Measurements from ENCODE around the gene ATP7B. TPM values are rescaled to one million over a fixed set of nuclear protein-coding genes. Genes with fewer than 3 reads are reported as not detected.

ATP7B gene
- 10 to 100 TPM; 17.6 to 32.9 (median 22.6) TPM for total RNA-seq

- TF ChIP-seq, protein P1, sequence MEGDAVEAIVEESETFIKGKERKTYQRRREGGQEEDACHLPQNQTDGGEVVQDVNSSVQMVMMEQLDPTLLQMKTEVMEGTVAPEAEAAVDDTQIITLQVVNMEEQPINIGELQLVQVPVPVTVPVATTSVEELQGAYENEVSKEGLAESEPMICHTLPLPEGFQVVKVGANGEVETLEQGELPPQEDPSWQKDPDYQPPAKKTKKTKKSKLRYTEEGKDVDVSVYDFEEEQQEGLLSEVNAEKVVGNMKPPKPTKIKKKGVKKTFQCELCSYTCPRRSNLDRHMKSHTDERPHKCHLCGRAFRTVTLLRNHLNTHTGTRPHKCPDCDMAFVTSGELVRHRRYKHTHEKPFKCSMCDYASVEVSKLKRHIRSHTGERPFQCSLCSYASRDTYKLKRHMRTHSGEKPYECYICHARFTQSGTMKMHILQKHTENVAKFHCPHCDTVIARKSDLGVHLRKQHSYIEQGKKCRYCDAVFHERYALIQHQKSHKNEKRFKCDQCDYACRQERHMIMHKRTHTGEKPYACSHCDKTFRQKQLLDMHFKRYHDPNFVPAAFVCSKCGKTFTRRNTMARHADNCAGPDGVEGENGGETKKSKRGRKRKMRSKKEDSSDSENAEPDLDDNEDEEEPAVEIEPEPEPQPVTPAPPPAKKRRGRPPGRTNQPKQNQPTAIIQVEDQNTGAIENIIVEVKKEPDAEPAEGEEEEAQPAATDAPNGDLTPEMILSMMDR (IDR thresholded peaks at IDR 0.05) = peak in 2 of 5 experiments; percentile 19 to 36
- TF ChIP-seq EP300 (IDR thresholded peaks at IDR 0.05; ENCODE audit: low read depth) = no peak
- Histone ChIP-seq H3K27me3 (no peaks in the 10 kb centered on the region), H3K4me1 (peaks cover 3 to 30% (median 22%) of the 10 kb centered on the region in 4 donors), H3K27ac (peak within 1 kb of the TSS; percentile 82 to 91 (median 86)), H3K36me3 (no peaks in the 10 kb centered on the region), H3K9me3 (no peaks in the 10 kb centered on the region), H3K4me3 (peak within 1 kb of the TSS; percentile 62 to 86 (median 74))
- DNase-seq = peak; percentile 34
- intact Hi-C loops (cut with DNase I; ENCODE audit: low total_unique reads) = no loop called here
- WGBS, 2 donors (ENCODE audit: low coverage in 1 of 2) = 4 to 8% methylated on average over 10 to 44 of the region's 46 CpGs
- in situ Hi-C loops (cut with MboI; ENCODE audit: low pct_ligation_motif_present in 1 of 4, low pct_unique_long_range_greater_than_20kb in 1 of 4, low sequenced_read_pairs in 3 of 4) = loop anchor here in 1 of 4 donors (25.0 kb wide), 1 partner anchor 451 kb away; the partner anchor contains the start of genes CKAP2 and VPS36
These were observed at the start of gene ATP7B for GRCh38 chr13:52010890-52011631. TSS of gene ATP7B (minus strand) at chr13:52011450. CDS start at chr13:52011337, 113 bp downstream.

- intact Hi-C loops (cut with DNase I; ENCODE audit: low total_unique reads) = no loop called here
- DNase-seq = no peak
- TF ChIP-seq EP300 (IDR thresholded peaks at IDR 0.05; ENCODE audit: low read depth) (no peak), POLR2AphosphoS5 (IDR thresholded peaks at IDR 0.05) (no peak), POLR2A (IDR thresholded peaks at IDR 0.05) (no peak)
- TF ChIP-seq, protein P1 (IDR thresholded peaks at IDR 0.05) = no peak
- Histone ChIP-seq H3K4me1 (no peaks in the 10 kb centered on the region), H3K4me3 (no peak overlapping the region), H3K36me3 (no peaks in the 10 kb centered on the region), H3K9me3 (peaks cover 0 to 5% of the 10 kb centered on the region in 2 donors), H3K27me3 (no peaks in the 10 kb centered on the region), H3K27ac (no peak overlapping the region)
- 74 to 75% methylated on average over 2 to 4 of the region's 4 CpGs for WGBS, 2 donors (ENCODE audit: low coverage in 1 of 2)
- in situ Hi-C loops (cut with MboI; ENCODE audit: low pct_ligation_motif_present in 1 of 4, low pct_unique_long_range_greater_than_20kb in 1 of 4, low sequenced_read_pairs in 3 of 4) = no loop called here
These were observed 42.2 kb upstream of the ATP7B start for GRCh38 chr13:52053460-52053859.

- TF ChIP-seq POLR2A (IDR thresholded peaks at IDR 0.05) (no peak), EP300 (IDR thresholded peaks at IDR 0.05; ENCODE audit: low read depth) (no peak), POLR2AphosphoS5 (IDR thresholded peaks at IDR 0.05) (no peak)
- TF ChIP-seq, protein P1 (IDR thresholded peaks at IDR 0.05) = no peak
- peaks cover 0 to 5% of the 10 kb centered on the region in 2 donors for H3K9me3 ChIP-seq
- H3K4me1 ChIP-seq = no peaks in the 10 kb centered on the region
- no peaks in the 10 kb centered on the region for H3K27me3 ChIP-seq
- no peak overlapping the region for H3K27ac ChIP-seq
- no peak overlapping the region for H3K4me3 ChIP-seq
- DNase-seq = no peak
- 52 to 86% methylated on average over 2 to 7 of the region's 7 CpGs for WGBS, 2 donors (ENCODE audit: low coverage in 1 of 2)
- no peaks in the 10 kb centered on the region for H3K36me3 ChIP-seq
- intact Hi-C loops (cut with DNase I; ENCODE audit: low total_unique reads) (no loop called here), in situ Hi-C loops (cut with MboI; ENCODE audit: low pct_ligation_motif_present in 1 of 4, low pct_unique_long_range_greater_than_20kb in 1 of 4, low sequenced_read_pairs in 3 of 4) (no loop called here)
These were observed 40.1 kb upstream of the ATP7B start for GRCh38 chr13:52051400-52051799.

DNA sequence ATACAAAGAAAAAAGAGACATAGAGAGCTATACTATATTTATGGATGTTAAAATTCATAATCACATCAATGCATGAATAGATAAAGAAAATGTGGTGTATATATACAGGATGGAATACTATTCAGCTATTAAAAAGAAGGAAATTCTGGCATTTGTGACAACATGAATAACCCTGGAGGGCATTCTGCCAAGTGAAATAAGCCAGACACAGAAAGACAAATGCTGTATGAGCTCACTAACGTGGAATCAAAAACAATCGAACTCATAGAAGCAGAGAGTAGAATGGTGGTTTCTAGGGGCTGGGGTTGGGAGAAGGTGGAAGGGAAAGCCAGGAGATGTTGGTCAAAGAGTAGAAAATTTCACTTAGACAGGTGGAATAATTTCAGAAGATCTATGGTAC is 37.3 kb upstream of the ATP7B start:
- TF ChIP-seq, protein P1 (IDR thresholded peaks at IDR 0.05) = no peak
- no peak for TF ChIP-seq POLR2A (IDR thresholded peaks at IDR 0.05)
- TF ChIP-seq POLR2AphosphoS5 (IDR thresholded peaks at IDR 0.05) = no peak
- no peak for TF ChIP-seq EP300 (IDR thresholded peaks at IDR 0.05; ENCODE audit: low read depth)
- no peak for DNase-seq
- no peaks in the 10 kb centered on the region for H3K36me3 ChIP-seq
- intact Hi-C loops (cut with DNase I; ENCODE audit: low total_unique reads) = no loop called here
- H3K9me3 ChIP-seq = no peaks in the 10 kb centered on the region
- in situ Hi-C loops (cut with MboI; ENCODE audit: low pct_ligation_motif_present in 1 of 4, low pct_unique_long_range_greater_than_20kb in 1 of 4, low sequenced_read_pairs in 3 of 4) = loop anchor here in 1 of 4 donors (25.0 kb wide), 1 partner anchor 389 kb away; no protein-coding TSS in a partner anchor
- no peaks in the 10 kb centered on the region for H3K4me1 ChIP-seq
- no peaks in the 10 kb centered on the region for H3K27me3 ChIP-seq
- 76% methylated on average over 2 of the region's 2 CpGs for WGBS, 2 donors (ENCODE audit: low coverage in 1 of 2)
- no peak overlapping the region for H3K4me3 ChIP-seq
- H3K27ac ChIP-seq = no peak overlapping the region

Data from transverse colon (tissue), 4 donors.